HCT116 (cell line): ENCODE data around the gene PTRHD1. TPM values are rescaled to one million over a fixed set of nuclear protein-coding genes. Genes with fewer than 3 reads are reported as not detected.

Source experiments
- ATAC-seq: fragments of 200-7000 bp; cut with Tn5 transposase; 2 replicates; pipeline ENCODE4 v1.9.1; 2020; ENCODE audit warnings: mild to moderate bottlenecking, moderate library complexity
- BruUV-seq: library from RNA; stranded (reverse); fragments of 400-500 nt; replicated peaks from 2 replicates; lab custom pipeline; 2021; lab: Mats Ljungman, UMichigan
- CTCF ChIA-PET: fragments of 300-600 bp; sonication (Branson Sonifier 250); formaldehyde crosslinking; loops from one replicate; lab custom pipeline; 2021; ENCODE audit warnings: antibody characterized with exemption; lab: Charles Lee
- POLR2A ChIA-PET: fragments of 300-600, 350-600 bp; sonication (Branson Sonifier 250); formaldehyde crosslinking; loops from one replicate; lab custom pipeline; 2021; ENCODE audit warnings: antibody characterized with exemption; lab: Charles Lee
- RAD21 ChIA-PET, 2 experiments: fragments of 300-600 bp; sonication (Branson Sonifier 250); formaldehyde crosslinking; loops; one replicate each; lab custom pipeline; 2023; ENCODE audit warnings: low total read pairs in 2 of 2; ENCODE audit not compliant: uncharacterized antibody in 2 of 2, unreplicated experiment in 2 of 2, low non-redundant PET in 1 of 2; lab: Charles Lee
- DNase-seq: peaks from one replicate; pipeline ENCODE4 v3.0.0-alpha.2; 2010; ENCODE audit warnings: low read depth, low spot score
- H2AFZ ChIP-seq: fragments of 200-600 bp; shearing (Covaris generic), sonication (generic); 2 replicates; pipeline ENCODE4 v1.6.1; 2017; ENCODE audit warnings: low read depth, mixed run types, mixed read lengths, antibody characterized with exemption, low read length; ENCODE audit not compliant: poor library complexity, severe bottlenecking
- H3K27ac ChIP-seq: 2 replicates; pipeline ENCODE4 v1.5.1; 2012; ENCODE audit warnings: low read depth, low read length
- H3K27me3 ChIP-seq: fragments of 200-600 bp; sonication (generic); 2 replicates; pipeline ENCODE4 v1.6.1; 2016; ENCODE audit warnings: mixed run types, low read length, mixed read lengths; ENCODE audit not compliant: insufficient read depth
- H3K36me3 ChIP-seq, 2 experiments: fragments of 200-500 bp in 1 of 2; fragments of 200-600 bp in 1 of 2; sonication (Bioruptor generic) in 1 of 2; sonication (generic) in 1 of 2; 2 replicates each; pipeline versions ENCODE4 v1.5.1 to v1.6.1; 2014 to 2016; ENCODE audit warnings: low read length in 2 of 2, inconsistent platforms in 1 of 2, mixed read lengths in 1 of 2, mixed run types in 1 of 2; ENCODE audit not compliant: insufficient read depth in 2 of 2, control insufficient read depth in 1 of 2
- H3K4me1 ChIP-seq, 2 experiments: fragments of 200-600 bp in 1 of 2; sonication (generic) in 1 of 2; 2 replicates each; pipeline versions ENCODE4 v1.5.1 to v1.6.1; 2012 to 2017; ENCODE audit warnings: low read length in 2 of 2, inconsistent platforms in 1 of 2, mild to moderate bottlenecking in 1 of 2, mixed read lengths in 1 of 2, mixed run types in 1 of 2, moderate library complexity in 1 of 2; ENCODE audit not compliant: insufficient read depth in 2 of 2, control insufficient read depth in 1 of 2
- H3K4me2 ChIP-seq: fragments of 200-600 bp; sonication (generic); 2 replicates; pipeline ENCODE4 v1.6.1; 2017; ENCODE audit warnings: mixed run types, low read length, mixed read lengths
- H3K4me3 ChIP-seq, 2 experiments: fragments of 200-600 bp in 1 of 2; sonication (generic) in 1 of 2; replicated peaks in 1 of 2; 2 replicates each; pipeline ENCODE4 v1.5.1; 2011 to 2016; ENCODE audit warnings: low read length in 2 of 2, control low read depth in 1 of 2, low read depth in 1 of 2, mild to moderate bottlenecking in 1 of 2, mixed read lengths in 1 of 2, mixed run types in 1 of 2
- H3K79me2 ChIP-seq: fragments of 200-600 bp; sonication (generic); 2 replicates; pipeline ENCODE4 v1.6.1; 2017; ENCODE audit warnings: mild to moderate bottlenecking, mixed run types, low read length, moderate library complexity, mixed read lengths; ENCODE audit not compliant: insufficient read depth
- H3K9ac ChIP-seq: fragments of 200-600 bp; sonication (generic); 2 replicates; pipeline ENCODE4 v1.6.1; 2016; ENCODE audit warnings: low read length, mixed read lengths
- H3K9me2 ChIP-seq: fragments of 200-600 bp; sonication (generic), shearing (Covaris generic); 2 replicates; pipeline ENCODE4 v1.6.1; 2017; ENCODE audit warnings: mixed run types, mild to moderate bottlenecking, moderate library complexity; ENCODE audit not compliant: insufficient read depth
- H3K9me3 ChIP-seq, 2 experiments: fragments of 200-500 bp in 1 of 2; fragments of 200-600 bp in 1 of 2; sonication (Bioruptor generic) in 1 of 2; sonication (generic) in 1 of 2; 2 replicates each; pipeline ENCODE4 v1.6.1; 2014 to 2017; ENCODE audit warnings: low read length in 2 of 2, mixed read lengths in 2 of 2, inconsistent platforms in 1 of 2, low read depth in 1 of 2, mild to moderate bottlenecking in 1 of 2, mixed run types in 1 of 2, moderate library complexity in 1 of 2; ENCODE audit not compliant: control insufficient read depth in 1 of 2, insufficient read depth in 1 of 2
- H4K20me1 ChIP-seq: fragments of 200-600 bp; sonication (generic), shearing (Covaris generic); 2 replicates; pipeline ENCODE4 v1.6.1; 2017; ENCODE audit warnings: mixed run types, mild to moderate bottlenecking, moderate library complexity; ENCODE audit not compliant: insufficient read depth
- CBX3 ChIP-seq: IDR thresholded peaks from 2 replicates; pipeline ENCODE4 v1.6.1; 2012; ENCODE audit warnings: low read depth
- CEBPB ChIP-seq: IDR thresholded peaks from 2 replicates; pipeline ENCODE4 v1.6.1; 2012; ENCODE audit warnings: low read depth
- EGR1 ChIP-seq: IDR thresholded peaks from 2 replicates; pipeline ENCODE4 v1.6.1; 2012; ENCODE audit warnings: low read depth
- ELF1 ChIP-seq: IDR thresholded peaks from 2 replicates; pipeline ENCODE4 v1.6.1; 2012; ENCODE audit warnings: low read depth, borderline replicate concordance
- EZH2 ChIP-seq: fragments of 200-600 bp; sonication (generic); IDR thresholded peaks from 2 replicates; pipeline ENCODE4 v1.6.1; 2017; ENCODE audit warnings: antibody characterized with exemption, mixed run types
- EZH2phosphoT487 ChIP-seq: fragments of 200-600 bp; IDR thresholded peaks from 2 replicates; pipeline ENCODE4 v1.6.1; 2018; ENCODE audit warnings: antibody characterized with exemption, borderline replicate concordance
- POLR2A ChIP-seq: IDR thresholded peaks from 2 replicates; pipeline ENCODE4 v1.7.0; 2011; ENCODE audit warnings: borderline replicate concordance; ENCODE audit not compliant: insufficient read depth, insufficient read length; ENCODE audit errors: extremely low read depth
- POLR2AphosphoS5 ChIP-seq: IDR thresholded peaks from 2 replicates; pipeline ENCODE4 v1.6.1; 2011; ENCODE audit warnings: mild to moderate bottlenecking, low read depth, low read length, moderate library complexity
- SIN3A ChIP-seq: IDR thresholded peaks from 2 replicates; pipeline ENCODE4 v1.6.1; 2012; ENCODE audit warnings: low read depth
- SP1 ChIP-seq: IDR thresholded peaks from 2 replicates; pipeline ENCODE4 v1.6.1; 2012; ENCODE audit warnings: low read depth
- SRF ChIP-seq: IDR thresholded peaks from 2 replicates; pipeline ENCODE4 v1.6.1; 2012; ENCODE audit warnings: low read depth
- TCF7L2 ChIP-seq: IDR thresholded peaks from 2 replicates; pipeline ENCODE4 v1.7.0; 2011; ENCODE audit warnings: borderline replicate concordance, inconsistent platforms; ENCODE audit not compliant: insufficient read depth, insufficient read length; ENCODE audit errors: extremely low read depth
- YY1 ChIP-seq: IDR thresholded peaks from 2 replicates; pipeline ENCODE4 v1.6.1; 2011; ENCODE audit warnings: low read length, low read depth, moderate library complexity, mild to moderate bottlenecking; ENCODE audit not compliant: insufficient replicate concordance; ENCODE audit errors: extremely low read depth
- ZNF274 ChIP-seq: fragments of 200-500 bp; sonication (Bioruptor generic); IDR thresholded peaks from 2 replicates; pipeline ENCODE4 v1.6.1; 2014; ENCODE audit warnings: mild to moderate bottlenecking, low read depth, low read length, inconsistent platforms
- intact Hi-C: fragments of 100-400 bp; cut with micrococcal nuclease; formaldehyde crosslinking; loops from 2 replicates; pipeline ENCODE4 v1.10.0; 2022
- total RNA-seq: library from RNA; stranded (reverse); gene quantifications from one replicate; pipeline ENCODE4 v1.2.1, GENCODE V29; 2021; ENCODE audit not compliant: unreplicated experiment
- TF ChIP-seq, protein P1 (sequence below): IDR thresholded peaks from 2 replicates; pipeline ENCODE4 v1.6.1; 2012; ENCODE audit warnings: low read depth
- TF ChIP-seq, protein P2 (sequence below), 3 experiments: fragments of 200-600 bp in 1 of 3; sonication (generic) in 1 of 3; IDR thresholded peaks in 2 of 3; conservative IDR thresholded peaks in 1 of 3; 2 replicates each; pipeline ENCODE4 v1.5.1; 2012 to 2017; ENCODE audit warnings: low read depth in 2 of 3, low read length in 2 of 3, antibody characterized with exemption in 1 of 3, borderline replicate concordance in 1 of 3, control low read depth in 1 of 3, mild to moderate bottlenecking in 1 of 3, mixed read lengths in 1 of 3, mixed run types in 1 of 3, moderate library complexity in 1 of 3; ENCODE audit not compliant: insufficient read depth in 1 of 3

The PTRHD1 gene
- total RNA-seq, 1 experiment from 2014 or later = 24.3 TPM

GRCh38 chr2:24761866-24762265 lies 31.3 kb downstream of the PTRHD1 start (continued):
- TF ChIP-seq, protein P1, sequence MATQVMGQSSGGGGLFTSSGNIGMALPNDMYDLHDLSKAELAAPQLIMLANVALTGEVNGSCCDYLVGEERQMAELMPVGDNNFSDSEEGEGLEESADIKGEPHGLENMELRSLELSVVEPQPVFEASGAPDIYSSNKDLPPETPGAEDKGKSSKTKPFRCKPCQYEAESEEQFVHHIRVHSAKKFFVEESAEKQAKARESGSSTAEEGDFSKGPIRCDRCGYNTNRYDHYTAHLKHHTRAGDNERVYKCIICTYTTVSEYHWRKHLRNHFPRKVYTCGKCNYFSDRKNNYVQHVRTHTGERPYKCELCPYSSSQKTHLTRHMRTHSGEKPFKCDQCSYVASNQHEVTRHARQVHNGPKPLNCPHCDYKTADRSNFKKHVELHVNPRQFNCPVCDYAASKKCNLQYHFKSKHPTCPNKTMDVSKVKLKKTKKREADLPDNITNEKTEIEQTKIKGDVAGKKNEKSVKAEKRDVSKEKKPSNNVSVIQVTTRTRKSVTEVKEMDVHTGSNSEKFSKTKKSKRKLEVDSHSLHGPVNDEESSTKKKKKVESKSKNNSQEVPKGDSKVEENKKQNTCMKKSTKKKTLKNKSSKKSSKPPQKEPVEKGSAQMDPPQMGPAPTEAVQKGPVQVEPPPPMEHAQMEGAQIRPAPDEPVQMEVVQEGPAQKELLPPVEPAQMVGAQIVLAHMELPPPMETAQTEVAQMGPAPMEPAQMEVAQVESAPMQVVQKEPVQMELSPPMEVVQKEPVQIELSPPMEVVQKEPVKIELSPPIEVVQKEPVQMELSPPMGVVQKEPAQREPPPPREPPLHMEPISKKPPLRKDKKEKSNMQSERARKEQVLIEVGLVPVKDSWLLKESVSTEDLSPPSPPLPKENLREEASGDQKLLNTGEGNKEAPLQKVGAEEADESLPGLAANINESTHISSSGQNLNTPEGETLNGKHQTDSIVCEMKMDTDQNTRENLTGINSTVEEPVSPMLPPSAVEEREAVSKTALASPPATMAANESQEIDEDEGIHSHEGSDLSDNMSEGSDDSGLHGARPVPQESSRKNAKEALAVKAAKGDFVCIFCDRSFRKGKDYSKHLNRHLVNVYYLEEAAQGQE = no peak
- TF ChIP-seq CEBPB = no peak
- TF ChIP-seq EZH2 = no peak
- no peak for TF ChIP-seq ZNF274
- TF ChIP-seq ELF1 = no peak
- no peak for TF ChIP-seq EZH2phosphoT487
- no peak for TF ChIP-seq TCF7L2
- TF ChIP-seq SIN3A = no peak

DNA sequence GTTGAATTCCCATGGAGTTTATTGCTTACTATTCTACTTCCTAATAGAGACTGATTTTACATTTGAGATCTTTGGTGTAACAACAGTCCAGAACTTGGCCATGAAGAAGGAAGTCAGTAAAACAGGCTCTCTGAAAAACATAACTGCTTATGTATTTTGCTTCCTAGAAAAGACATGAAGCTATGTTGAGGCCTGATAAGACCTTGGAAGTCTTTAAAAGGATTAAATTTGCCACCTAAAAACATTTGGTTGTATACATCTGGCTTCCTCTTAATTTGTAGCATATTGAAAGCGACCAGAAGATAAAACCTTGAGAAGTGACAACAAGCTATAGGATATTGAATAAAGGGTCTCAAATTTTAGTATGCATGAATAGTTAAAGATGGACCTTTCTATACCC lies 36.4 kb downstream of the PTRHD1 start:
- POLR2A ChIA-PET = no interaction called here
- no peak for ATAC-seq
- Histone ChIP-seq H3K27ac (no peak overlapping the region), H3K9me2 (no peaks in the 10 kb centered on the region), H3K4me1 (no peaks in the 10 kb centered on the region), H3K4me2 (no peak overlapping the region), H3K79me2 (no peaks in the 10 kb centered on the region), H3K9me3 (no peaks in the 10 kb centered on the region), H2AFZ (no peak overlapping the region), H4K20me1 (no peaks in the 10 kb centered on the region), H3K4me3 (no peak overlapping the region), H3K9ac (no peak overlapping the region), H3K36me3 (peaks cover 0 to 3% of the 10 kb centered on the region in 2 experiments; a peak in 1 of 4 replicates), H3K27me3 (no peaks in the 10 kb centered on the region)
- BruUV-seq = no TSS peak
- intact Hi-C loops = no loop called here
- RAD21 ChIA-PET = no interaction called here
- DNase-seq = no peak
- CTCF ChIA-PET = no interaction called here
- TF ChIP-seq ZNF274 (no peak), POLR2A (no peak), CEBPB (no peak), CBX3 (no peak), SP1 (no peak), SRF (no peak), EGR1 (no peak), TCF7L2 (no peak), SIN3A (no peak), YY1 (no peak), ELF1 (no peak), POLR2AphosphoS5 (no peak)
- TF ChIP-seq, protein P1 = no peak
- TF ChIP-seq, protein P2, sequence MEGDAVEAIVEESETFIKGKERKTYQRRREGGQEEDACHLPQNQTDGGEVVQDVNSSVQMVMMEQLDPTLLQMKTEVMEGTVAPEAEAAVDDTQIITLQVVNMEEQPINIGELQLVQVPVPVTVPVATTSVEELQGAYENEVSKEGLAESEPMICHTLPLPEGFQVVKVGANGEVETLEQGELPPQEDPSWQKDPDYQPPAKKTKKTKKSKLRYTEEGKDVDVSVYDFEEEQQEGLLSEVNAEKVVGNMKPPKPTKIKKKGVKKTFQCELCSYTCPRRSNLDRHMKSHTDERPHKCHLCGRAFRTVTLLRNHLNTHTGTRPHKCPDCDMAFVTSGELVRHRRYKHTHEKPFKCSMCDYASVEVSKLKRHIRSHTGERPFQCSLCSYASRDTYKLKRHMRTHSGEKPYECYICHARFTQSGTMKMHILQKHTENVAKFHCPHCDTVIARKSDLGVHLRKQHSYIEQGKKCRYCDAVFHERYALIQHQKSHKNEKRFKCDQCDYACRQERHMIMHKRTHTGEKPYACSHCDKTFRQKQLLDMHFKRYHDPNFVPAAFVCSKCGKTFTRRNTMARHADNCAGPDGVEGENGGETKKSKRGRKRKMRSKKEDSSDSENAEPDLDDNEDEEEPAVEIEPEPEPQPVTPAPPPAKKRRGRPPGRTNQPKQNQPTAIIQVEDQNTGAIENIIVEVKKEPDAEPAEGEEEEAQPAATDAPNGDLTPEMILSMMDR (IDR thresholded peaks at IDR 0.05 in 2 of 3, conservative IDR thresholded peaks at IDR 0.05 in 1 of 3; ENCODE audit: borderline replicate concordance in 1 of 3, insufficient read depth in 1 of 3, low read depth in 2 of 3, low read length in 2 of 3) = no peak
